ENCODE measurements around the gene CXorf58.

CXorf58 gene

GRCh38 chrX:23901805-23902204, 6.0 kb upstream of the CXorf58 start:
- peak; percentile 64 for DNase-seq

DNA sequence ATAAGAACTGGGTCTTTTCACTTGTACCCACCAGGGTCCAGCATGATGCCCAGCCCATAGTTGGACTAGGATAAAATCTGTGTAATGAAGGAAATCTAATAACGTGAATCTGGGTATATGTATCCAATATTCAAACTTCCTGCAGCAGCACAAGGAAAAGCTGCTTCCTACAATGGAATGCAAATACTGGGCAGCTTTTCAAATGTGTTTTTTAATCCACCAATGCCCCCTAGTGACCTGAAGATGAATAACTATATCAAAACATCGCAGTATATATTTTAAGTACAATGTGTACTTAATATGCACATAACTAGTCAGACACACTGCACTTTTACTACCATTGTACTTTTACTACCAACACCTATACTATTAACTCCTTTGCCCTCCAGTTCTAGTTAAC, 5.4 kb upstream of the CXorf58 start:
- DNase-seq, result peak; percentile 19

GRCh38 chrX:23904096-23904495, 3.7 kb upstream of the CXorf58 start:
- DNase-seq, result no peak

DNA sequence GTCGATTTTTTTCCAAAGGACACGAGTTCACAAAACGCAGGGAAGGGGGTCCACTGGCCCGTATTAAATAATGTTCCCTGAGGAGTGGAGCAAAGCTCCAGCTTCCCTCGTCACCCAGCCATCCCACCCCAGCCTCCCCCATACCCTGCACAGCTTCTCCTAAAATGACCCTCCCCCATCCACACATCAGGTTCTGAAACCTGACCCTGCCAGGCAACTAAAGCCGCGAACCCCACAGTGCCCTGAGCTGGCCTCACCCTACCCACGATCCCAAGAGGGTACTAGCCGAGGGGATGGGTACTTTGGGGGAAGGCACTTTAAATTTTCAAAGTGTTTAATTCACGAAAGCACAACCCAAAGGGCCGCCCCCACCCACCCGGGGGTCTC, 702 bp upstream of the CXorf58 start:
- peak; percentile 44 for DNase-seq

DNA sequence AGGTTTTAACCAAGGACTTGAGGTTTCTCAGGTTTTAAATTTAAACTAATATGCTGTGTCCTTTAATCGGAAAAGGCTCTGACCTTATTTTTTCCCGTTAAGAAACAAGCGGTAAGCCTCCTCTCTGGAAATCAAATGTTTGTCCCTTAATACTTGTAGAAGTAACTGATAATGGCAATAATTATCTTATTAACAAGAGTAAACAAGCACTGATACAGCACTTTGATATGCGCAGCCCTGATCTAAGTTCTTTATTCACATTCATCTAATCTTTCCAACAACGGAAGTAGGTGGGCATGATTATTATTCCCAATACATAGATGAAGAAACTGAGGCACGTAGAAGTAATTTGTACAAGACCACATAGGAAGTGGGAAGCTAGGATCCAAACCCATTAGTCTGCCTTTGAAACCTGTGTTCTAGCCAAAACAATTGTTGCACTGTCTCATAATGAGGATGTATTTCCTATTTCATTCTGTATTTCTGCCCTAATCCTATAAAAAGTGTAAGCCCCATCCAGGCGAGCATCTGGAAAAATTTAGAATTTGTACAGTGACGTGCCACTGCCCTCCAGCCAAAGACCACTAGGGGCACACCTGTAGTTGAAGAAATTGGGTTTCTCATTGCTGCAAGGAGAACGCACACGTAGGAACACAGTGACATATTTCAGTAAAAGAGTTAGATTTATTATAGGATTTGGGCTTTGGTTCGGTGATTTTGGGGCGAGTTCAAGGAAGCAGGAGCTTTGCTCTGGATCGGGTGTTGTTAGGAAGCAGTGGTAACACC, 606 bp downstream of the CXorf58 start:
- peak; percentile 69 for DNase-seq

GRCh38 chrX:23911126-23911835, 3.5 kb downstream of the CXorf58 start:
- DNase-seq, result no peak

- no peak for DNase-seq
Observed at GRCh38 chrX:23919148-23919547, 11.3 kb downstream of the CXorf58 start.

DNA sequence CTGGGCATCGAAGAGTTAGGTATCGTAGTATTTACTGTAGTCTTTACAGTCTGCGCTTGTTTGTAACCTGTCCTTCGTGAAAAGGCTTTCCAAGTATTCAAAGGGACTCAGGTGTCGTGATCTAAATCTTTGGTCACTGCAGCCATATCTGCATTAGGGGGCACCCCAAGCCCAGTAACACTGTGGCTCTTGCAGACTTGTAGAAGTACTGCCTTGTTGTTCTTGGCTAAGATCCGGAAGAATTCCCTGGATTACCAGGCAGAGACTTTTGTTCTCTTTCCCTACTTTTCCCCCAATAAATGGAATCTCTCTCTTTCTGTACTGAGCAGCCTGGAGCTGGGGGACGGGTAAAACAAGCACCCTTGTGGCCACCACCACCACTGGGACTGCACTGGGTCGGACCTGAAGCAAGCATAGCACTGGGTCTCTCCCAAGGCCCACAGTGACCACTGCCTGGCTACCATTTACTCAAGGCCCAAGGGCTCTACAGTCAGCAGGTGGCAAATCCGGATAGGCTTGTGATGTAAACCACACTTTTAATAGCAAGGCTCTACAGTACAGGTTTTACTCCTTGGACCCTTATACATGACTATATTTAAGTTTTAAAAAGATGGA, 12.0 kb downstream of the CXorf58 start:
- DNase-seq, result no peak

DNA sequence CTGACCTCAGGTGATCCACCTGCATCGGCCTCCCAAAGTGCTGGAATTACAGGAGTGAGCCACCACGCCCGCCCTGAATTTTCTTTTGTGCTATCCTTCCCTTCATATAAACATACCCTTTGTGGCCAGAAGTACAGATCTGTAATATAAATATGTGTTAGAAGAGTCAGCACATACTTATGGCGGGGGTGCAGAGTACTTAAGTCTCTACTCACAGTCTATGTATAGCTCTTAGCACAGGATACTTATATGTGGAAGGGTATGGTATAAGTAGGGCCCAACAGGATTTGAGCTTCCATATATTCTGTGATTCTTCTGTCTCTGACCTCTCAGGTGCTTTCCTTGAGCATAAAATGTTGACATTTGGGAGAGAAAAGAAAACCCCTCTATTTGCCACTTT, 18.2 kb downstream of the CXorf58 start:
- no peak for DNase-seq

DNA sequence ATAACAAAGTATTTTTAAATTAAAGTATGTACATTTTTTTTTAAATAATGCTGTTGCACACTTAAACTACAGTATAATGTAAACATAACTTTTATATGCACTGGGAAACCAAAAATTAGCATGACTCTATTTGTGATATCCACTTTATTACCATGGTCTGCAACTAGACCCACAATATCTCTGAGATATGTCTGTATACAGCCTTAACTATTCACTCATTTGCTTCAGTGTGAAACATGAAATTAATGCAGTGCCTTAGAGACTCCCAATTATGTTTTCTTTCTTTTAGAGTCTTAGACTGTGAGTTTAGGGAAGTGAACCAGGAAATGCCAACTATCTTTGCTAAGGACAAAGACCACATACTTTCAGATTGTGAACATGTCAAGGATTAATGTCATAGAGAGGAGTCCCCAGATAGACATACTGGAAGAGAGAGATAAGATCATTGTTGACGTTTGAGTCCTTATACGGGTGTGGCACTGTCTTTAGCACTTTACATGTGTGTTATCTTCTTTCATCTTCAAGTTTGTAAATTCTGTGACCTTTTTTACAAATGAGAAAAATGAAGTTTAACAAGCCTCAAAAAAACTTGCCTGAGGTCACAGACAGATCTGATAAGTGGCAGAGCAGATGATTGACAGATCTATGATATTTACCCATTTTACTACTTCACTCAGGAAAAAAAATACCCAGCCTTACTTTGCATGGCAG, 23.2 kb downstream of the CXorf58 start:
- no peak for DNase-seq

- DNase-seq, result no peak
Observed at GRCh38 chrX:23932046-23932445, 24.2 kb downstream of the CXorf58 start.

DNA sequence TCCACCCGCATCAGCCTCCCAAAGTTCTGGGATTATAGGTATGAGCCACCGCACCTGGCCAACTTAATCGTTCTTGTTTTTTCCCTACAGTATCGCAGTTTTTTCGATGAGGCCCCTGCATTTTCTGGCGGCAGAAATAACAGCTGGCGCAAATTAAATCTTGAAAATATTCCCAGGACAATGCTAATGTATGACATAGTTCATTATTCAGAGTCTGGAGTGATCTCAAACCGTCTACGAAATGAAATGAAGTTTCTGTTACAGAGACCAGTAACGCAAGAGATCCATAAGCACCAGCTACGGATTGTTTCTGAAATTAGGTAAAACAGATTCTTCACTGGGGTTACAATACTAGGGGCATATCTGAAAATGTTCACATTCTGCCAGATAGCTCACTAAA, 27.3 kb downstream of the CXorf58 start:
- DNase-seq, result no peak

GRCh38 chrX:23936180-23936579, 28.4 kb downstream of the CXorf58 start:
- no peak for DNase-seq

DNA sequence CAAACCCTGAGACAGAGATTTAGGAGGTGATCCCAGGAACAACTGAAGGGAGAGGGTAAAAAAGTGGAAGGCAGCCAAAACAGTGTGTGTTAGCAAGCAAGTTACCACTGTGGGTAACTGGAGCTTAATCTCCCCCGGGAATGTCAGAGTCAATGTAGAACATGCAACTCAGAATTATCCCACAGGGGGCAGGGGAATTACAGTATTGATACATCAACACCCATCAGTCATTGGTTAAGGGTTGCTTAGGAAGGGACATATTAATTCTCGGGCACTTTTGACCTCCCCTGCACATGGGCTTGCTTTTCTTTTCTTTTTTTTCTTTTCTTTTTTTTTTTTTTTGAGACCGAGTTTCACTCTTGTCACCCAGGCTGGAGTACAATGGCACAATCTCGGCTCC, 29.3 kb downstream of the CXorf58 start:
- DNase-seq, result no peak

- no peak for DNase-seq
Observed at GRCh38 chrX:23938690-23939089, 30.9 kb downstream of the CXorf58 start.

- no peak for DNase-seq
Observed at GRCh38 chrX:23939203-23939602, 31.4 kb downstream of the CXorf58 start.

GRCh38 chrX:23944234-23944633, 36.4 kb downstream of the CXorf58 start:
- no peak for DNase-seq

GRCh38 chrX:23945206-23945605, 37.4 kb downstream of the CXorf58 start:
- no peak for DNase-seq

DNA sequence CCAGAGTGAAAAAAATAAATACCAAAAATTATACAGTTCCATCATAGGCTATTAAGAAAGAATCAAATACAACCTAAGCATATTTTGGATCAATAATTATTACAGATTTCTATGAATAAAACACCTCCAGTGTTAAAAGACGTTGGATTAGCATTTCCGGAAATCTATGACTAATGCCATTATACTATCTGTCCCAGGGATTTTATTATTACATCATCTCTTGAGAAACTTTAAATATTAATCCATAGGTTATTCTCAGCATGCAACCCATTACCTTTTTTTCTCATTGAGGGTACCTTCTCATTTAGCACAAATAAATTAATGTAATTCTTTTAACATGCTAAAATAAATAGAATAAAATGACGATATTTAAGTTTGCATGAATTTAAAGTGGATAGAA, 44.6 kb downstream of the CXorf58 start:
- DNase-seq, result no peak

- peak; percentile 55 for DNase-seq
Observed at GRCh38 chrX:23952984-23953907, 45.4 kb downstream of the CXorf58 start.

DNA sequence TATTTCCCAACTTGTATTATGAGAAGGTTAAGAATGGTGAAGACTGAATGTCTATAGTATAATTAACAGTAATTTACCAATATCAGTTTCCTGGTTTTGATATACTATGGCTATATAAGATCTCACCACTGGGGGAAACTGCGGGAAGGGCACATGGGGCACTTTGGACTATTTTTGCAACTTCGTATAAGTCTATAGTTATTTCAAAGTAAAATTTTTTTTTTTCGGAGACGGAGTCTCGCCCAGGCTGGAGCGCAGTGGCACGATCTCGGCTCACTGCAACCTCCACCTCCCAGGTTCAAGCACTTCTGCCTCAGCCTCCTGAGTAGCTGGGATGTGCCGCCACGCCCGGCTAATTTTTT, 46.1 kb downstream of the CXorf58 start:
- DNase-seq, result no peak

GRCh38 chrX:23954396-23954795, 46.6 kb downstream of the CXorf58 start:
- no peak for DNase-seq
